ENCODE results near the gene DLL3.
"Not testable (repeated sequence)": the region's sequence is repeated elsewhere in the genome, so short reads cannot be mapped to it uniquely, and the experiment has no call there.

Gene DLL3, protein sequence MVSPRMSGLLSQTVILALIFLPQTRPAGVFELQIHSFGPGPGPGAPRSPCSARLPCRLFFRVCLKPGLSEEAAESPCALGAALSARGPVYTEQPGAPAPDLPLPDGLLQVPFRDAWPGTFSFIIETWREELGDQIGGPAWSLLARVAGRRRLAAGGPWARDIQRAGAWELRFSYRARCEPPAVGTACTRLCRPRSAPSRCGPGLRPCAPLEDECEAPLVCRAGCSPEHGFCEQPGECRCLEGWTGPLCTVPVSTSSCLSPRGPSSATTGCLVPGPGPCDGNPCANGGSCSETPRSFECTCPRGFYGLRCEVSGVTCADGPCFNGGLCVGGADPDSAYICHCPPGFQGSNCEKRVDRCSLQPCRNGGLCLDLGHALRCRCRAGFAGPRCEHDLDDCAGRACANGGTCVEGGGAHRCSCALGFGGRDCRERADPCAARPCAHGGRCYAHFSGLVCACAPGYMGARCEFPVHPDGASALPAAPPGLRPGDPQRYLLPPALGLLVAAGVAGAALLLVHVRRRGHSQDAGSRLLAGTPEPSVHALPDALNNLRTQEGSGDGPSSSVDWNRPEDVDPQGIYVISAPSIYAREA

GRCh38 chr19:39498798-39499642 is at the start of gene DLL3:
TSS of gene DLL3 (plus strand) at chr19:39498947. CDS start at chr19:39498975, 28 bp downstream.
- DNase-seq (ENCODE audit: low read depth), result no peak

- no peak for DNase-seq (ENCODE audit: low read depth)
Measured at GRCh38 chr19:39449116-39449797, 49.5 kb upstream of the DLL3 start.

- not testable (repeated sequence) for DNase-seq (ENCODE audit: low read depth)
Measured at GRCh38 chr19:39451257-39451656, 47.5 kb upstream of the DLL3 start.

- no peak for DNase-seq (ENCODE audit: low read depth)
Measured at GRCh38 chr19:39463403-39463802, 35.3 kb upstream of the DLL3 start.

DNA sequence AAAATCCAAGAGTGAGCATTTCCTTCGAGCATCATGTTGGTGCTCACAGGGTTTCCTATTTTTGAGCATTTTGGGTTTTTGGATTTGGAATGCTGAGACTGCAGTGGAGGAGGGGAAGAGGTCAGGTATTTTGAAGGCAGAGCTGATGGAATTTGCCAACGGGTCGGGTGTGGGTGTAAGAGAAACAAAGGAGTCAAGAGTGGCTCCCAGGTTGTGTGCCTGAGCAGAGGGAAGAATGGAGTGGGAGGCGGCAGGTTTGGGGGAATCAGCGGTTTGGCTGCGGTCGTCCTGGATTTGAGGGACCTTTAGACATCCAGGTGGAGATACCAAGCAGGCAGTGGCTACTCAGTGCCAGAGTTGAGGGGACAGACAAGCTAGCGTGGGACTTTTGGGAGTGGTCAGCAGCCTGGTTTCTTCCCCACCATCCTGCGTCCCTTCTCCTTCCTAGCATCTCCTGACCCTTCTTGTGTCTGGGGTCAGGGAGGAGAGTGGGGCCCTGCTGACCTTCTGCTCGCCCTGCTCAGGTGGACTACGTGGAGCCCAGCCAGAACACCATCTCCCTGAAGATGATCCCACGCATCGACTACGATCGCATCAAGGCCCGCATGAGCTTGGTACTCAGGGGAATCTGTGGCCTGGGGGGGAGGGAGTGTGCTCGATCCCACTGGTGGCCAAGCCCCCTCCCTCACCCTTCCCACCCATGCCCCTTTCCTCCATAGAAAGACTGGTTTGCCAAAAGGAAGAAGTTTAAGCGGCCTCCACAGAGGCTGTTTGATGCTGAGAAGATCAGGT is 32.6 kb upstream of the DLL3 start:
- DNase-seq (ENCODE audit: low read depth), result no peak

DNA sequence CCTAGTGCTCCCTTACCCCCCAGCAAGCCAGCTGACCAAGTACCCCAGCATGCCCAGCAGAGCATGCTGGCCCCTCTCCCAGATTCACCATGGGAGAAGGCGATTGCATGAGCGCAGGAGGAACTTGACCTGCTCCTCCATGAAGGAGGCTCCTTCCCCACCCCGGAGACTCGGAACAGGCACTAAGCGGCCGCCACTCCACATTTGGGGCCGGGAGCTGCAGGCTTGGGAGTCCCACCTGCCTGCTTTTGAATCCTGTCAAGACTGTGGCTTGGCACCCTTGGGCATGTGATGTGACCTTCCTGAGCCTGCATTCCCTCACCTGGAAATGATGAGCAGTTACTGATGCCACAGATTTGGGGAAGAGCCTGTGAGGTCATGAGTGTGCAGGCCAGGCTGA is 30.8 kb upstream of the DLL3 start:
- DNase-seq (ENCODE audit: low read depth), result no peak

- DNase-seq (ENCODE audit: low read depth), result no peak
Measured at GRCh38 chr19:39469036-39469435, 29.7 kb upstream of the DLL3 start.

- no peak for DNase-seq (ENCODE audit: low read depth)
Measured at GRCh38 chr19:39469567-39469966, 29.2 kb upstream of the DLL3 start.

- DNase-seq (ENCODE audit: low read depth), result no peak
Measured at GRCh38 chr19:39470724-39471339, 27.9 kb upstream of the DLL3 start.

- no peak for DNase-seq (ENCODE audit: low read depth)
Measured at GRCh38 chr19:39471756-39472536, 26.8 kb upstream of the DLL3 start.

- DNase-seq (ENCODE audit: low read depth), result no peak
Measured at GRCh38 chr19:39472746-39473442, 25.9 kb upstream of the DLL3 start.

DNA sequence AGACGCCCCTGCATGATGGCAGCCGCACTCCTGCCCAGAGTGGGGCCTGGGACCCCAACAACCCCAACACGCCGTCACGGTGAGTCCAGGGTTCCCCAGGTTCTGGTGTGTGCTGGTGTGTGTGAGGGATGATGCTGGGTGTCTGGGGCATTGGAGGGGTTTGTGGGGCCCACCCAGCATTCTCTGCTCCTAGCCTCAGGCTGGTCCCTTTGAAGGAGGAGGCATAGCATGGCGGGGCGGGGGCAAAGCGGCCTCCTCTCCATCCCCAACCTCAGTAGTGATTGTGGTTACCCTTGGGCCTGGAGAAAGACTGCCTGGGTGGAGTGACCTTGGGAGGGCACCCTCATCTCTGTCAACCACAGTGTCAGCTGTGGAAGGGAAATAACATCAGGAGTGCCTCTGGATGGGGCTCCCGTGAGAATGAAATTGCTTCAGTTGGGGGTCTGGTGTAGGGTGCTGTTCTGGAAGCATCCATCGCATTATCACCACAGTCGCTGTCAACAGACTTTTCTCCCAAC is 25.2 kb upstream of the DLL3 start:
- DNase-seq (ENCODE audit: low read depth), result no peak

GRCh38 chr19:39474139-39474620 is 24.6 kb upstream of the DLL3 start:
- no peak for DNase-seq (ENCODE audit: low read depth)

- no peak for DNase-seq (ENCODE audit: low read depth)
Measured at GRCh38 chr19:39475748-39476147, 23.0 kb upstream of the DLL3 start.

DNA sequence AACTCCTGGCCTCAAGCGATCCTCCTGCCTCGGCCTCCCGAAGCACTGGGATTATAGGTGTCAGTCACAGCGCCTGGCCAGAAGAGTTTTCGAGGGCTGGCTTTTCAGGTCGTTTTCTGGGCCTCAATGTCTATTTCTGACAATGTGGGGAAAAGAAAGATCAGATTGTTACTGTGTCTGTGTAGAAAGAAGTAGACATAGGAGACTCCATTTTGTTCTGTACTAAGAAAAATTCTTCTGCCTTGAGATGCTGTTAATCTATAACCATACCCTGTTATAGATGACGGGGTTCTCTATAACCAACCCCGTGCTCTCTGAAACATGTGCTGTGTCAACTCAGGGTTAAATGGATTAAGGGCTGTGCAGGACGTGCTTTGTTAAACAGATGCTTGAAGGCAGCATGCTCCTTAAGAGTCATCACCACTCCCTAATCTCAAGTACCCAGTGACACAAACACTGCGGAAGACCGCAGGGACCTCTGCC is 19.4 kb upstream of the DLL3 start:
- not testable (repeated sequence) for DNase-seq (ENCODE audit: low read depth)

DNA sequence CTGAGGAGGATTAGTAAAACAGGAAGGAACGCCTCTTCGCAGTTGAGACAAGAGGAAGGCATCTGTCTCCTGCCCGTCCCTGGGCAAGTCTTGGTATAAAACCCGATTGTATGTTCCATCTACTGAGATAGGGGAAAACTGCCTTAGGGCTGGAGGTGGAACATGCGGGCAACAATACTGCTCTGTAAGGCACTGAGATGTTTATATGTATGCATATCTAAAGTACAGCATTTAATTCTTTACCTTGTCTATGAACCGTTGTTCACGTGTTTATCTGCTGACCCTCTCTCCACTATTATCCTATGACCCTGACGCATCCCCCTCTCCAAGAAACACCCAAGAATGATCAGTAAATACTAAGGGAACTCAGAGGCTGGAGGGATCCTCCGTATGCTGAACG is 18.8 kb upstream of the DLL3 start:
- no peak for DNase-seq (ENCODE audit: low read depth)

GRCh38 chr19:39480337-39481228 is 18.2 kb upstream of the DLL3 start, which contains the start of gene TIMM50:
TSS of gene TIMM50 (plus strand) at chr19:39480838. CDS start at chr19:39480854, 16 bp downstream.
- peak; percentile 46 for DNase-seq (ENCODE audit: low read depth)

DNA sequence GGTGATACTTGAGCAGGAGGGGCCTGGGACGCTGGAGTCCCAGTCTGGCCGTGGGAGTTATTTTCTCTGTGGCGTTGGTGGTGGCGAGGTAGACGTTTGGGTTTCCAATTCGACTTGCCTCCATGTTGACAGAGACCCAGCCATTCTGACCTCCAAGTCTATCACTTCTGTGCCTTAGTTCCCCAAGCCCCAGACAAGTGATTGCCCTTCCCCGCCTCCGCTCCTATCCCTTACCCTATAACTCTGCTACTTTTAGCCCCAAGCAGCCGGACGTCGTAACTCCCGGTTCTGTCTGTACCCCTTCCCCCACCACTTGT is 17.6 kb upstream of the DLL3 start:
- DNase-seq (ENCODE audit: low read depth), result no peak

All from non-pigmented ciliary epithelial cell (primary cell).